DMS79 treated with DMSO at 0.1 percent for 48 hours (cell line): ENCODE results near the gene AUTS2.

Experiments used
- DNase-seq: peaks from one replicate; lab custom pipeline; 2025; lab: John Stamatoyannopoulos, UW

Gene AUTS2

DNA sequence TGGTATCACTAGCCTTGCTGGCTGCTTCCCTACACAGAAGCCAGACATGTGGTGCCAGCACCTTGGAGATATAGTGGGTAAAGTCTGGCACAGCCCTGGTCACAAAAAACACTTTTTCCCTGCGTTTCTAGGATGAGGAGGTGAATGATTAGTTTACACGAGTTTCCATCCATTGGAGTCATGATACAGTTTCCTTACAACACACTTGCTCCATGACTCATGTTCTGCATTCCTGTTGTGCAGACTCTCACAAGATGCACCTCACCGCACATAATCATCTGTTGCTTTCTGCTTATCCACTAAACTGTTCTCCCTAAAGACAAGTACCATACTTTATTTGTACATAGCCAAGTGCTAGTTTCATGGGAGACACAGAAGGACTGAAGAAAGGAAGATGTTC is 786.6 kb downstream of the AUTS2 start:
- no peak for DNase-seq

DNA sequence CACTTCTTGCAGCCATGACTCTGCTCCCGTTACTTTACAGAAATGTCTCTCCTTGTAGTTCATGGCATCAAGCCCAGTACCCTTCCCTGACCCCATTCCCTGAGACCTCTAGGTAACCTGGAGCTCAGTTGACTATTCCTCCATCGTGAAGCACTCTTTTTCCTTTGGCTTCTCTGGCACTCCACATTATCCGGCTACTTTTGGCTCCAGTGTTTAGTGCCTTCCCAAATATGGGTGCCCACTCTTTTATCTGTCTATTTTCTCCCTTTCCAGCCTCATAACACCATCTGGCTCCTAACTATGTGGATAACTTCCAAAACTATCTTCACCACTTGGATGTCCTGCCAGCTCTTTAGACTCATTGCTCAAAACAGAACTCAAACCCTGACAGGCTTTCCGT is 788.9 kb downstream of the AUTS2 start:
- no peak for DNase-seq

DNA sequence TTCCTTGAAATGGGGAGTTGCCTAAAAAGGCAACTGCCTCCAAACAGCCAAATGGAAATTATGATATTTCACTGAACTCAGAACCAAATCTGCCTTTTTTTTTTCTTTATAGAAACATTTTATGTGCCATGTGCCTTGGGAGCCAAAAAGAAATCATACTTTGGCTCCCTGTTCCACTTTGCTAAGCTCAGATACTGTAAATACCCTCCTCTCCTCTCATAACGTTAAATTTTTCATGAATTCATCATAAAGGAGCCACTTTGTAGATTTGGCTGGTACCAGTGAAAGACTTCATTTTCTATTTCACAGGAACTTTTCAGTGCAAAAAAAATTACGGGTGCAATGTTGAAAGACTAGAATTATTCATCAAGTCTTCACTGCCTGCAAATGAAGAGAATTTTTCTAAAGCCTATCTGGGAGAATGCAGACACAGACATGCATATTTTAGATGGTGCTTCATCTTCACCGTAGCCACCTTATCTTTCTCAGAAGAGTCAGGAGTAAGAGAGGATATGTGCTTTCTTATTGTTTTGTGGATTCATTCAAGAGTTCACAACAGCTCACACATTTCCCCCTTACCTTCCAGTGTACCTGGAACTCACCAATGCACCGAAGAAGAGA is 791.4 kb downstream of the AUTS2 start:
- DNase-seq = no peak

DNA sequence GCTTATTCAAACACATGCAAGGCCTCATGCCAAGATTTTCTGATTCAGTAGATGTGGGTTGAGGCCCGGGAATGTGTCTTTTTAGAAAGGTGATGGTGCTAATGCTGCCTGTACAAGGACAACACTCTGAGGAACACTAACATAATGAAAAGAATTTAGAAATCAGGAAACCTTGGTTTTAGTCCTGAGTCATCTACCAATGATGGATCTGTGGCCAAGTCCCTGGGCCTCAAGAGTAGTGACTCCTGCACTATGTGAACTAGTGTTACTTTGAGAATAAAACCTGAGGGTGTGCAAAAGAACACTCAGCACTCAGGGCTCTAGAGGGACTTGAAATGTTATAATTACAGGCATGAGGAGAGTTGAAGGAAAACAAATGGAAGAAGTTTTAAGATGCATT is 792.0 kb downstream of the AUTS2 start:
- no peak for DNase-seq

DNA sequence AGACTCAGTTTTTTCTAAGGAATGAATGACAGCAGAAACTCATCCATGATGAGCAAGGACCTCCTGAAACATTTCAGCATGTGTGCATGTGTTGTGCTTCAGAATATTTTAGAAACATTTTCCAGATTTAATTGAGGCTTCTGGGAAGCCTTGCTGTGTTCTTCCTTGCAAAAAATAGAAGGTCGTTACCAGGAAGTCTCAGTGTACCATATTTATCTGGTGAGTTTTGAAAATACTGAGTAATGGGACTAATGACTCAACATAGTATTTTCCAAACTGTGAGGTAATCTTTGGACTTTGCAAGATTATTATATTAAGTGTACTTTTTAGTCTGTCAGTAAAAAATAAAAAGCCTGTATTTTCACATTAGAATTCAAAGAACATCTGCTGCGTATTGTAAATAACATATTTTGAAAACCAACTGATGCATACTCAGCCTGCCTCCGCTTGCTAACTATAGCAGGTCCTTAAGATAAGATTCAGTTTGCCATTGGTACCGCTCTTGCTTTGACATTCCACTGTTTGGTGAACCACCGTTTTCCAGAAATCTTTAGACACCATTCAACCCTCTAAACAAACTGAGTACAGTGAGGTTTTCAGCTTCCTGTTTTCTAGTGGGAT is 794.1 kb downstream of the AUTS2 start:
- DNase-seq = no peak

DNA sequence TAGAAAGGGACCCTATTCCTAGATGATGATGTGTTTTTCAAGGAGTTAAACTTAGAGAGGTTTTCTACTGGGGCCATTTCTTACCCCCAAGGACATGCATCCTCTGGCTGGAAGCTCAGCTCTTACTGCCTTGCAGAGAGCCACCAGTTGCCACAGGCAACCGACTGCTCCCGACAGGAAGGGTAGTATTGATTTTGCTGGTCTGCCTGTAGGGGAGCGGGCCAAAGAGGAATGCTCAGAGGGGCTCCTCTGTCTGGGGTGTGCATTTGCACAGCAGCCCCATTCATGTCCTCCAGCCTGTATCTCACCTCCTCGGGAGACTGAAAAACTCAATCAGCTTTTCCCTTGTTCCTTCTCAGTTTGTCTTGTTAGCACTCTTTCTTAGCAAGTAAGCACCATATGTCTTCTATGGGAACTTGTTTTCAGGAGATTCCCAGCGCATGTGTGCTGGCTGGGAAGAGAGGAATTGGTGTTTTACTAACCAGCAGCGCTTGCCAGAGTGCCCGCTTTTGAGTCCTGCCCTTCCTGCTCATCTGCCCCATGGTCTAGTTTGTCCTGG is 794.7 kb downstream of the AUTS2 start:
- no peak for DNase-seq

DNA sequence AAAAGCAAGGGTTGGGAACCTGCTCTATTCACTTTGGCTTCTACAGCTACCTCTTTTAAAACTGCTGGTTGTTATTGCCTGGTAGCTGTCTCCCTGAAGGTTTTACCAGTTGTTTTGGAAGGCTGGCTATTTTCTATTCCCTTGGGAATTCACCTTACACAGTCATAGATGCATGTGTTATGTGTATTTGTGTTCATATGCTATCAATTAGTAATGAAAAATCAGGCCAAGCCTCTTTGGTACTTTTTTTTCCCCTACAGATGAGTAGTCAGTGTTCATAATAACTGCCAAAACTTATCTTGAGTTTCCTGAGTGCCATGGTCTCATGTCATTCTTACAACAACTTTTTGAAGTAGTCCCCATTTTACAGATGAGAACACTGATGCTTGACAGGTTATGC is 795.7 kb downstream of the AUTS2 start:
- DNase-seq = no peak

DNA sequence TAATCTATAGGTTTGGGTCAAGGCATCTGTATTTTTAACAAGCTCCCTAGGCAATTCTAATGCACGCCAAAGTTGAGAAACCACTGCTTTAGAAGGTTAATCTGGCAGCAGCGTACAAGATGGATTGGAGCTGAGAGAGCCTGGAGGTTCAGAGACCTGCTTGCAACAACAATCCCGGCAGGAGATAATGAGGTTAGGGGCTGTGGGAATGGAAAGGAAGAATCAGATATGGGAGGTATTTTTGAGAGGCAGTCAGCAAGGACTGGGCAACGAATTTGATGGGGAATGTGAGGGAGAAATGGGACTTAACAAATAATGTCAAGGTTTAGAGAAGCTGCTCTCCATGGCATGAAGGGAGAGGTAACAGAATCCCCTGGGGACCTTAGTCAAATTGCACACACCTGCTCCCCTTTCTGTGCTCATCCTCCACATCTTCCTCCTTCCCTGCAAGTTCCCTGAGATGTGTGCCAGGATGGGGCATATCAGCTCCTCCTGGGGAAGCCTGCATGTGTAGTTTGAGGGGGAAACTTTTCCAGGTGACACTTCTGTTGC is 802.6 kb downstream of the AUTS2 start:
- DNase-seq = no peak

DNA sequence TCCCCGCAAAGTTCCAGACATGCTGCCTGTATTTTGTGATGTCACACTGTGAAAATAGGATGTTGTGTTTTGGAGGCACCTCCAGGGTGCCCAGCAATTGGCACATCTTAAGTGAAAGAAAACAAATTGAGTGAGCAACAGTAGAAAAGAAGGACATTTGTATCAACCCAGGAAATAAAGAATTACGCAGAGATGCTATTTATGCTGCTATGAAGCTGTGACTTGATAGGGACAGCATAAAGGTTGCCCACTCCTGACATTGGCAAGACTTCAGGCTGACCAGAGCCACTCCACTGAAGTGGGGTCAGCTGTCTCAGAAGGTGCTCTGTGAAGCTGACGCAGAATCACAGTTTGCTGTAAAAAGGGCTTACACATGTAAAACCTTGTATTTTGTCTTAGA is 803.8 kb downstream of the AUTS2 start:
- no peak for DNase-seq

DNA sequence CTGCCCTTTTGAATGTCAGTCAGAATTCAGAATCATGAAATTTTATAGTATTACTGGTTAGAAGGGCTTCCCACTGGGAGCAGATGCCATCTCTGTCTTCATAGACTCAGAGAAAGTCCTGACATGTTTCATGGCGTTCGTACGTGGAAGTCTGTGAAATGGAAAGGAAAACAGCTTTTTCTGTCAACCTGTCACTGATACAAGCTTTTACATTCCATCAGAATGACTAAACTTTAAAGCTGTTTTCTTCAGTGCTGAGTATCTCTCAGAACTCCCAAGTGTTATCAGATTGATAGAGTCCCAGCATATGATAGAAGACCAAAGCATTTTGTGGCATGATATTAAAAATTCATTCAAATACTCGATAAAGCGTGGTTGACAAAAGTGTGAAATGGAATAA is 807.0 kb downstream of the AUTS2 start:
- no peak for DNase-seq

DNA sequence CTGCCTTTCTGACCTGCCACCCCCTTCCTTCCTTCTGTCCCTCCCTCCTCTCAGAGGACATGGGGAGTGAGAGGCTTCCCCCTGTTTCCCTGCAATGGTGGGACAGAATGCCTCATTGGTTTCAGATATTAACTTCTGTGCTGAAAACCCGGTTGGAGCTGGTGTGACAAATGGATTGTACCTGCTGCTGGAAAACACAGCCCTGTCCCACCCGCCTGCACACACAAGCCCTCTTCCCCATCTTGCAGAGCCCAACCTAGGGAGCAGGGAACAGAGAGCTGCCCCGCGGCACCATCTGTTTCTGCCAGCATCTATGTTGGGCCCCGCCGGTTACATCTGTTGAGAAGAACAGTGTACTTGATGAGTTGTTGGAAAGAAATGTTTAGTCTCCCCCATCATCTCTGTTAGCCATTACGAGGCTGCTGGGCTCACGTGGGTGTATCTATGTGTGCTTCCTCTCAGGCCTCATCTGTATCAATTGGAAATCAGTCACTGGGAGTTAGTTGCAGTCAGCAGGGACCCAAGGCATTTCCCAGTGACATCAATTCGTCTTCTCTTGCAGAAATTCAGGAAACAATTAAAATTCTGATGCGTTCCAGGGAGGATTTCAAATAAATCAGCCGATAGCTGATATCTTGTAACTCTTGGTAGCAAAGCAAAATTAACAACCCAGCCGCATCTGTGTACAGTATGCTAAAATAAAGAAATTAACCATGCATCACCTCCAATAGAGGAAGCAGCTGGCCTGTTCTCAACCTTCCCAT is 808.1 kb downstream of the AUTS2 start:
- DNase-seq = no peak

DNA sequence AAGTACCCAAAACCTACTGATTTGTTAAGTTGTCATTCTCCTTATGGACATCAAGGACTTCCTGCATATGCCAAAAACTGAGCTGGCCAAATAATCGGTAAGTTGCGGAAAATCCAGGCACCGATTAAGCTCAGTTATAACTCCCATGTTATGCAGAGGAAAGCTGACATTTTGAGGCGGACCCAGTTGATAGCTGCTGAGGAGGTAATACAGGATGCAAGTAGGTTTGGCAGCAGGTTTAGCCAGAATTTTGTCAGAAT is 808.6 kb downstream of the AUTS2 start:
- DNase-seq = no peak

DNA sequence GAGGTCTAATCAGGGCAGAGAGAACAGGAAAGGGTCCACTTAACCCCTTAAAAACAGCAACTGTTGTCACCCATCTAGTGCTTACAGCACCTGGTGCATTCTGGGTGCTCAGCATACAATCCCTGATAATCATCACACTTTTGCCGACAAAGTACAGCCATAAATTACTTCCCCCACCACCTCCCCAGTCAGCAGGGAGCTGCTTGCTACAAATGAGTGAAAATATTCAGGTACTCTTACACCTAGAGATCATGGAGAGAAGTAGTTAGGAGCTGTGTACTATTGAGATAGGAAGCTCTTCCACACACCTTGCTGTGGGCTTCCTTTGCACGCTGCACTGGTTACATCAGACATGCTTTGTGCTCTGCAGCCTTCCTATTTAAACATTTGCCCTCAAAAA is 810.2 kb downstream of the AUTS2 start:
- DNase-seq = no peak

DNA sequence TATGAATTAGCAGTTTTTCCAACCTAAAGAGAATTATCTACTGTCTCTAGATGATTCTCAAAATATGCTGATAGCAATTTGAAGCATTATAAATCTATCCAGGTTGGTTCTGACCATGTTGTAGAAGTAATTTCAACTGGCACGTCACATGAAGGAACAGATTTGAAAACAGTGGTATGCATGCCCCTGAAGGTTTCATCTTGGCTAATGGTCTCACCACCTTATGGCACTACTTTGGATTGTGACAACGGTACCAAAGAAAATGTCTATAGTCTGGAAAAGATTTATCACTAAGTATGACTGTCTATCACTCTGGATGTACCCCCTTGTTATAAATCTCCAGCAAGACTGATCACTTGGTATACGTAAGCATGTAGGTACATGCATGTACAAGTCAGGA is 810.6 kb downstream of the AUTS2 start:
- no peak for DNase-seq

DNA sequence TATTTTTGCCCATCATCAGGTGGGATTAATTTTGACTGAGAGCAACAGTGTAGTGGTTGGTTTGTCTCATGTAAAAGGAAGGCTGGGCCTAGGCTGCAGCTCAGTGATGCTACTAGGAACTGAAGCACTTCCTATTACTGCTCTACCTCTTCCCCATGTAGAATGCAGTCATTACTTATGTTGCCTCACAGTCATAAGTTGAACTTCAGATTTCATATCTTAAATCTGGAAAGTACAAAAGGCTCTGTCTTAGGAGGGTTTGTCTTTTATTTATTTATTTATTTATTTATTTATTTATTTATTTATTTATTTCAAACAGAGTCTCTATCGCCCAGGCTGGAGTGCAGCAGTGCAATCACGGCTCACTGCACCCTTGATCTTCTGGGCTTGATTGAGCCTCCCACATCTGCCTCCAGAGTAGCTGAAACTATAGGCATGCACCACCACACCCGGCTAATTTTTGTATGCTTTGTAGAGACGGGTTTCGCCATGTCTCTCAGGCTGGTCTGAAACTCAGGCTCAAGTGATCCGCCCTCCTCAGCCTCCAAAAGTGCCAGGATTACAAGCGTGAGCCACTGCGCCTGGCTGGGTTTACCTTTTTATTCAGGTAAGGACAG is 812.0 kb downstream of the AUTS2 start:
- no peak for DNase-seq

DNA sequence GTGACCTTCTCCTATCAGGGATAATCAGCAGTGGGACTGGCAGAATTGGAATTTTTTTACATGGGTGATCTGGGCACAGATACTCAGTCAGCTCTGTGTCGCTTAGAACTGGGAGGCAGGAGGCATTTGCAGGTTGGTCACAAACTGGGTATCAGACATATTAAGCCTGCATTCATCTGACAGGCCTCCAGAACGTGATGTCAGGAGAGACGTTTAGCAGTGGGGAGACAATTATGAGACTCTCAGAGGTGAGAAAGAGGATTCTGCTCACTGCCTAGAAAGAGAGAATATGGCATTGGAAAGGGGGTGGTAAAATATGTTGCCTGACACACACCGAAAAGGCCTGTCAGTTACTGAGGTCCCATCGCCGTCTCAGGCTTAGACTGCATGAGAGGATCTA is 816.1 kb downstream of the AUTS2 start:
- DNase-seq = no peak

DNA sequence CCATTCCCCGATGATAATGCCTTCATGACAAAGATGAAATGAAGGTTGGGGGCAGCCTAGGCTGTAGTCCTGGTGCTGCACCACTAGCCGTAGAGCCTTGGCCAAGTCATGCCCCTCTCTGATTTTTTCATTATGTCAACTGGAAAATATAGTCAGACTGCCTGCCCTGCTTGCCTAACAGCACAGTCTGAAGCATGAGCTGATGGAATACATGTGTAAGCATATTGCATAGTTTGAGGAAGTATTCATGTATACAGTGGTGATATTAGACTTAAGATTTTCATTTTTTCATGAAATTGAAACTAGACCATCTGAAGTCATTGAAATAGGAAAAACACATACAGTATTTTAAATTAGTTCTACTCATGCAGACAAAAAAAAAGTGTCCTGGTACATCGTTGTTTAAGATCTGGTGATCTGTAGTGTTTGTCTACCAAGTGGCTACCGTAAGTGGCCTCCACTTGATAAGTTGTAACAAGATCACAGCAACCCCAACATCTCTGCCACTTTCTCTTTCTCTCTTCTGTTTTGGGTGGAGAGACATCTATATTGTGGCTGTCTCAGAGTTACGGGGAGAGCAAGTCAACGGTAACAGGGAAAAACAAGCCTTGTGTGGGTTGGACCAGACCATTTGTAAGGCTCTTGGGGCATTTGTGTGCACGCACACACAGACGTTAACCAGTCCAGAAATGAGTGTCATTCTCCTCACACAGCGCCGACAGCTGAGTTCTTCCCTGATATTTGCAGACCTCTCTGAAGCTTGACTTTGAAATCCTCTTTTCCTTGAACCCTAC is 817.1 kb downstream of the AUTS2 start:
- DNase-seq = no peak

DNA sequence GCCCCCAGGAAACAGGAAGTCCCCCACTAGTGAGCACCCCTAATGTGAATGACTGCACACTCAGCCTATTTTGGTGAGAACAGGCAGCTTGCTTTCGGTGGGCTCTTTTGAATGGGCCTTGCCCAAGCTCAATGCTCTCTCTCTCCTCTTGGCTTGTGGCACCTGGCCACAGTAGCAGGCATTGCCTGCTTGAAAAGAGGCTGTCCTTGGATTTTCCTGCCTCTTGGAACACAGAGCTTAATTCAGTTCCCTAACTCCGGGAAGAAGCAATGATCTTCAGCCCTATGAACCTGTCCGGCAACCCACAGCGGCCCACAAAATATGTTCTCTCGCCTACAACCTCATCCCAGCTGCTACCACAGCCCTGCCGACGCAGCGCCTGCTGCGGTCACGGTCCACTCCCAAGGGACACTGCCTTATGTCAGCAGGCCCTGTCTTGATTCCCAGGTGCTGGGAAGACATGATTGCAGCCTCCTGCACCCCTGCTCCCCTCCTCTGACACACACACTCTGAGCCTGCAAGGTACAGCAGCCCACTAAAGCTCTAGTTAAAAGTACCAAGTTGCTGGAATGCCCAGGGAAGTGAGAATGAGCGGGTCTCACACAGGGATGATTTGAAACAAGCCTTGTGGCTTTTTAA is 818.2 kb downstream of the AUTS2 start:
- no peak for DNase-seq

DNA sequence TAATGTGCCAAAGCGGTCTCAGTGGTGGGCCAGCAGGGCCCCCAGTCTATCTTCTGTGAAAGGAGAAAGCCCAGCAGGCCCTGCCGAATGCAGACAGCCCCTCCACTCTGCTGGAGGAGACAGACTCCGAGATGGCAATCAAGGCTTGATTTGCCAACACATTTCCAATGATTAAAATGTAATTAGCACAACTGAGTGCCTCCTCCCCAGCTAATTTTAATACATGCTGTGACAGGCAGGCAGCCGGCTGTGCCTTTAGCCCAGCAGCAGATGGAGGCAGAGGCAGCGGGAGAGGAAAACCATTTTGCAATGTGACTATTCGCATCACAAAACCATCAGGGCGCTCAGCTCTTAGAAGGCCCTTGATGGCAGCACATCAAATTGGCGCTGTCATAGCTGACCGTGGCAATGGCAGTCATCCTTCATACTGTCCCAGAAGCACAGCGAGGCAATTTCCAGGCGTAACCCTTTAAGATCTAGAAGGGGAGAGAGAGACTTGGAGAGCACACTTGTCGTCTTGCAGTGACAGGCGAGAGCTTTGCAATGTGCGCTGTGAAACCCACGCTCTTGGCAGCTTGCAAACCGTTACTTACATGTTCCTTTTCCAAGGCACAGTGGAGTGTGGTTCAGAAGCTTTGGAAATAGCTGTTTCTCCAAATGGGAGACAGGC is 818.8 kb downstream of the AUTS2 start:
- no peak for DNase-seq

DNA sequence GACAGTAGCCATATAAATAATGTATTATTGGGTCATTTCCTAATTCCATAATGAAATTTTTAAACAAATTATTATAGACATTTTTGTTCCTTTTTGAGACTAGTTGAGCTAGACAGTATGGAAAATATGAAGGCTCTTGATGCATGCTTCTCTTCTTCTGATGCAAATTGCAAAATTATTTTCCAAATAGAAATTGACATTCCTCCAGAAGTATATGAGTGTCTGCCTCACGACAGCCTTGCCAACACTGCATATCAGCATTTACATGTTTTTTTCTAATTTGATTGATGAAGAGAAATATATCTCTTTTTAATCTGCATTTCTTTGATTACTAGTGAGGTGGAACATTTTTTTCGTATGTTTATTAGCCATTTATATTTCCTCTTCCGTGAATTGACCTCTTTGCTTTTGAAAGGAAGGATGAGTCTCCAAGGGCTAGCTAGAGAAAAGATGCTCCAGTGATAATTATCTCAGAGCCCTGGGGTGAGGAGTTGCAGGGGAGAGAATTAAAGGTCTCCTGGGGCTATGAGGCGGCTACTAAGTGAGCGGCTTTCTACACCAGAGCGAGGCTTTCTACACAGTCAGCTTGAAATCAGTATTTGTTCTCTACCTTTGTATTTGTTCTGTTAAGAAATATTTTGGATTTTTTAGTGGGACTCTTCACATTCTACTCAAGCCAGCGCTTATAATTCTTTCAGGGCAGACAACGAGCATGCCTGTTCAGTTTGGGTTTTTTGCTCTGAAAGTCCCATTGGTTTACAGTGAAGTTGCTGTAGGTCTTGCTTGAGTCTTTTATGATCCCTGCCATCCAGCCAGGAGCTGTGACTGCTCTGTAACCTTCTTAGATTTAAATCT is 821.5 kb downstream of the AUTS2 start:
- DNase-seq = no peak
